ENCODE measurements around the gene NFE2L2. TPM values are rescaled to one million over a fixed set of nuclear protein-coding genes. Genes with fewer than 3 reads are reported as not detected.

NFE2L2 gene
- total and polyA plus RNA-seq, 9 of the 15 experiments (the other 6 are each of a cell fraction or from before 2014, with no cell fraction given), result 29.3 to 120 (median 59.3) TPM

DNA sequence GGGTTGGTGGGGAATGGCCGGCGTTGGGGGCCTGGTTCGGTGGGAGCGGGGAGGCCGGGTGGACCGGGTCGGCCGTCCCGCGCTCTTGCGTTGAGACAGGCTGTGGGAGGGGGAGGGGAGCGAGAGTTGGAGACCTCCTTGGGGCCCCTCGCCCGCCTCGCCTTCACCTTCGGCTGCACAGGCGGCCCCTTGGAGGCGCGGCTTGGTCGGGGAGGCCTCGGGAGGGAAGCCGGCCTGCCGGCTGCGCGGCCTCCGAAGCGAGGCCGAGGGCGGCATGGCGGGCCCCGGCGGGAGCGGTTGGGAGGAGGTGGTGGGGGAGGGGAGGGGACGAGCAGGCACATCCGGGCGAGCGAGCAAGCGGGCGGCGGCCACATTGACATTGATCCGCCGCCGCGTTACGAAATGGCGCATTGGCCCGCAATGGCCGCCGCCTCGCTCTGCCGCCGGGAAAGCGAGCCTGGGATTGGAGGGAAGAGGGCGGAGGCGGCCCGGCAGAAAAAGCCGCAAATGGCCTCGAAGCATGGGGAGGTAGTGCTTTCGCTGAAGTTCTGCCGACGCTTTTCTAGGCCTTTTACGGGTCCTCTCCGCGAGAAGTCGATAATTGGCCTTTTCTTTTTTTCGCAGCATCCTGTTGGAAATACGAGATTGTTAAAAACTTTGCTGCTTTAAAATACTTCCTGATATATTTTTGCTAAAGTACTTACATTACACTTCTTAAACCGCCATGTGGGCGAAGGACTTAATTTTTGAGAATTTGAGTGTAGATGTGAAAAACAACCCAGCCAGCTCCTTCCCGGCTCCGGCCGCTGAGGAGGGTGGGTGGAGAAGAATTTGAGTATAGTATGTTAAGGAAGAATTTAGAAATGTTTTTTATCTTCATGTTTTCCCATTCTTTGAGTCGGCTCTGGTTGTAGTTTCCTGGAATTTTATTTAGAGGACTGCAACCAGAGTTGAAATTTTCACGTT is 51.4 kb downstream of the NFE2L2 start (continued):
- TF ChIP-seq ZNF318 (IDR thresholded peaks at IDR 0.05; ENCODE audit: borderline replicate concordance in 1 of 2, low read depth in 1 of 2) (no peak), TBL1XR1 (IDR thresholded peaks at IDR 0.05; ENCODE audit: low read length in 2 of 2) (peak in 1 of 2 experiments; percentile 10; a peak in 1 of 4 replicates), MCM3 (IDR thresholded peaks at IDR 0.05) (no peak), ZFX (CRISPR knock-in tag; IDR thresholded peaks at IDR 0.05) (peak; percentile 51), U2AF2 (optimal IDR thresholded peaks at IDR 0.05; ENCODE audit: low read depth, low read length) (no peak), SNRNP70 (optimal IDR thresholded peaks at IDR 0.05; ENCODE audit: low read depth, low read length) (no peak), ZNF121 (CRISPR knock-in tag; conservative IDR thresholded peaks at IDR 0.05) (no peak), SMAD2 (IDR thresholded peaks at IDR 0.05; ENCODE audit: low read depth, low read length) (no peak), CEBPZ (IDR thresholded peaks at IDR 0.05; ENCODE audit: borderline replicate concordance, low read depth, low read length) (no peak), EGR1 (conservative IDR thresholded peaks at IDR 0.05) (peak; percentile 76), PHB (CRISPR knock-in tag; IDR thresholded peaks at IDR 0.05) (no peak; the same call in 1 of the 2 replicates), ZNF324 (CRISPR knock-in tag; IDR thresholded peaks at IDR 0.05) (0 out of 2 replicates have a peak, but pooled peaks have one; percentile 4), HSF4 (CRISPR knock-in tag; IDR thresholded peaks at IDR 0.05; ENCODE audit: borderline replicate concordance) (no peak), ZNF133 (CRISPR knock-in tag; IDR thresholded peaks at IDR 0.05) (no peak)
- TF ChIP-seq, protein P1, sequence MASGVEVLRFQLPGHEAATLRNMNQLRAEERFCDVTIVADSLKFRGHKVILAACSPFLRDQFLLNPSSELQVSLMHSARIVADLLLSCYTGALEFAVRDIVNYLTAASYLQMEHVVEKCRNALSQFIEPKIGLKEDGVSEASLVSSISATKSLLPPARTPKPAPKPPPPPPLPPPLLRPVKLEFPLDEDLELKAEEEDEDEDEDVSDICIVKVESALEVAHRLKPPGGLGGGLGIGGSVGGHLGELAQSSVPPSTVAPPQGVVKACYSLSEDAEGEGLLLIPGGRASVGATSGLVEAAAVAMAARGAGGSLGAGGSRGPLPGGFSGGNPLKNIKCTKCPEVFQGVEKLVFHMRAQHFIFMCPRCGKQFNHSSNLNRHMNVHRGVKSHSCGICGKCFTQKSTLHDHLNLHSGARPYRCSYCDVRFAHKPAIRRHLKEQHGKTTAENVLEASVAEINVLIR (CRISPR knock-in tag; IDR thresholded peaks at IDR 0.05), result no peak

Measured in K562 (cell line).